HG03342 (cell line): Measurements from ENCODE around the gene PPP2R3B.
A peak's percentile ranks its signal among the peaks of the same experiment; 100 is the strongest.
"Not testable (repeated sequence)": the region's sequence is repeated elsewhere in the genome, so short reads cannot be mapped to it uniquely, and the experiment has no call there.

Source experiments
- ATAC-seq: cut with Tn5 transposase; IDR thresholded peaks from one replicate; pipeline ENCODE4 v1.9.1; 2021; ENCODE audit warnings: mild to moderate bottlenecking, moderate library complexity; ENCODE audit not compliant: unreplicated experiment

PPP2R3B gene

GRCh38 chrX:324664-325063 lies 62.0 kb downstream of the PPP2R3B start:
- not testable (repeated sequence) for ATAC-seq

DNA sequence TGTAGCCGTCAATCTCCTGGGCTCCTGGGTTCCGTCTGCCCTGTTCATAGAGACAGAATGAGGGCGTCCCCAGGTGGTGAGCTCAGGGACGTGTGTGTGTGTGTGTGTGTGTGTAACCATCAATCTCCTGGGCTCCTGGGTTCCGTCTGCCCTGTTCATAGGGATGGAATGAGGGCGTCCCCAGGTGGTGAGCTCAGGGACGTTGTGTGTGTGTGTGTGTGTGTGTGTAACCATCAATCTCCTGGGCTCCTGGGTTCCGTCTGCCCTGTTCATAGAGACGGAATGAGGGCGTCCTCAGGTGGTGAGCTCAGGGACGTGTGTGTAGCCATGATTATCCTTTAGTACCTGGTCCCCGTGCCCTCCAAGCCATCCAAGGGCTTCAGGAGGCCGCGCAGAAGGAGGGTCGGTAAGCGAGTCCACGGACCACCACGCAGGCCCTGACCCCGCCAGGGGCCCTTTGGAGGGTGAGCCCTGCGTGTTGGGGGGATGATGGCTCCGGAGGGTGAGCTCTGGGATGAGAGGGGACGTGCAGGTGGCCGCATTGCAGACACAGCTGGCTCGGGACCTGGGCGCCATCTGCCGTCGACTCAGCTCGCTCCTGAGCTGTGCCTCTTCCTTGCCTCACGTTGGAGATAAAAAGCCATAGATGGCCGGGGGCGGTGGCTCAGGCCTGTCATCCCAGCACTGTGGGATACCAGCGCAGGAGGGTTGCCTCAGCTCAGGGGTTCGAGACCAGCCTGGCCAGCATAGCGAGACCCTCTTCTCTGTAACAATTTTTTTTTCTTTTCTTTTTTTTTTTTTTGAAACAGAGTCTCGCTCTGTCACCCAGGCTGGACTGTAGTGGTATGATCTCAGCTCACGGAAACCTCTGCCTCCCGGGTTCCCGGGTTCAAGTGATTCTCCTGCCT lies 62.7 kb downstream of the PPP2R3B start:
- no peak for ATAC-seq

DNA sequence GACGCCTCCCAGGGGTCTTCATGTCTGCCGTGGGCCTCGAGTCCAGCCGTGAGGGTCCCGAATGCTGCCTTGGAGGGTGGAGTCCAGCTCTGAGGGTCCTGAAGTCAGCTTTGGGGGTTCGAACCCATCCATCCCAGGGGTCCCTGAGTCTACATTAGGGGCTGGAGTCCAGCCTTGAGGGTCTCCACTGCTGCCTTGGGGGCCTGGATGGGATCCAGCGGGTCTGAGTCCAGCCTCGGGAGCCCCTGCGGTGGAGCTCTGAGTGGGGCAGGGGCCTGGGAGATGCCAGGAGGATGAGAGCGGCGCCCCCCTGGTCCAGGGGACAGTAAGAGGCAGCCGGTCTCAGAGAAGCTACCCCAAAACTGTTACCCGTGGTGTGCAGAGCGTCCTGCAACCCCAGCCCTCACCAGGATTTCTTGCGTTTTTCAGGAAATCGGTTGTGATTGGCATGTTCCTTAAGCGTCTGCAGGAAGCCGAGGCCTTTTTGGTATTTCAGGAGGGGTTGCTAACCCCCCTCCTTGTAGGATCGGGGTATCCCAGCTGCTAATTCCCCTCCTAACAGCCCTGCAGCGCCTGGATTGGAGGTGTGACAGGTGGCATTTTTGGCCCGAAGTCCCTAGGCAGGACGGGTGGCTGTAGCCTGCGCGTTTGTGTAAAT lies 66.5 kb downstream of the PPP2R3B start:
- ATAC-seq, result no peak

DNA sequence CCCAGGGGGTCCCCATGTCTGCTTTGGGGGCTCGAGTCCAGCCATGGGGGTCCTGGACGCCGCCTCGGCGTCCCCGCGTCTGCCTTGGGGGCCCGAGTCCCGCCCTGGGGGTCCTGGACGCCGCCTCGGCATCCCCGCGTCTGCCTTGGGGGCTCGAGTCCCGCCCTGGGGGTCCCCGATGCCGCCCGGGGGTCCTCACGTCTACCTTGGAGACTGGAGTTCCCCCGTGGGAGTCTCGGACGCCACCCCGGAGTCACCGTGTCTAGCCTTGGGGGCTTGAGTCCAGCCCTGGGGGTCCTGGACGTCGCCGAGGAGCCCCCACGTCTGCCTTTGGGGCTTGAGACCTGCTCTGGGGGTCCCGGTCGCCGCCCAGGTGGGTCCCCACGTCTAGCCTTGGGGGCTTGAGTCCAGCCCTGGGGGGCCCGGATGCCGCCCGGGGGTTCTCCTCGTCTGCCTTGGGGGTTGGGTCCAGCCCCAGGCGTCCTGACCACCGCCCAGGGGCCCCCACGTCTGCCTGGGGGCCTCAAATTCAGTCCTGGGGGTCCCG lies 67.1 kb downstream of the PPP2R3B start:
- ATAC-seq, result no peak

DNA sequence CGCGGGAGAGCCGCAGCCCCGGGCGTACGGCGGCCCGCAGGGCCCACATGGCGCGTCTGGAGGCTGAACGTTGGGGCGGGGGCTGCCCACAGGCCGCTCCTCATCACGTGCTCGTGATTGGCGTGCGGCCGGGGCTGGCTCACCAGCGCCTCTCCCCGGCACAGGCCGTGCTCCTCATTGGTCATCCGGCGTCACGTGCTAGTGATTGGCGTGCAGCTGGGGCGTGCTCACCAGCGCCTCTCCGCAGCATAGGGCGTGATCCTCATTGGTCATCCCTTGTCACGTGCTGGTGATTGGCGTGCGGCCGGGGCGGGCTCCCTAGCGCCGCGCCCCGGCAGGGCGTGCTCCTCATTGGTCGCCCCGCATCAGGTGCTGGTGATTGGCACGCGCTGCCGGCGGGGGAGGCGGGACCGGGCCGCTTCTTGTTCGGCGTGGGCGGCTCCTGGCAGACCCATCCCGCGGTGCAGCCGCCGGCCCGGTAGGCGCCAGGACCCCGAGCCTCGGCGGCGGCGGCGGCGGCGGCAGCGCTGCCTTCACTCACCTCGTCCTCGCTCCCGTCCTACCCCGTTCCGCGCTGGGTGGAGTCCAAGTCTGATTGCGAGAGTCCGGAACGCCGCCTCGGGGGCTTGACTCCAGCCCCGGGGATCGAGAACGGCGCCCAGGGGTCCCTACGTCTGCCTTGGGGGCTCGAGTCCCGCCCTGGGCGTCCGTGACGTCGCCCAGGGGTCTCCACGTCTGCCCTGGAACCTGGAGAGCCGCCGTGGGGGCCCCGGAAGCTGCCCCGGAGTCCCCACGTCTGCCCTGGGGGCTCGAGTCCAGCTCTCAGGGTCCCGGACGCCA lies 67.7 kb downstream of the PPP2R3B start, which contains the start of gene GTPBP6:
Gene GTPBP6, minus strand, starts transcription at position 58 of the 840 bp plus-strand sequence. Its CDS starts 9 bp downstream, at position 49.
- peak; percentile 76 for ATAC-seq

DNA sequence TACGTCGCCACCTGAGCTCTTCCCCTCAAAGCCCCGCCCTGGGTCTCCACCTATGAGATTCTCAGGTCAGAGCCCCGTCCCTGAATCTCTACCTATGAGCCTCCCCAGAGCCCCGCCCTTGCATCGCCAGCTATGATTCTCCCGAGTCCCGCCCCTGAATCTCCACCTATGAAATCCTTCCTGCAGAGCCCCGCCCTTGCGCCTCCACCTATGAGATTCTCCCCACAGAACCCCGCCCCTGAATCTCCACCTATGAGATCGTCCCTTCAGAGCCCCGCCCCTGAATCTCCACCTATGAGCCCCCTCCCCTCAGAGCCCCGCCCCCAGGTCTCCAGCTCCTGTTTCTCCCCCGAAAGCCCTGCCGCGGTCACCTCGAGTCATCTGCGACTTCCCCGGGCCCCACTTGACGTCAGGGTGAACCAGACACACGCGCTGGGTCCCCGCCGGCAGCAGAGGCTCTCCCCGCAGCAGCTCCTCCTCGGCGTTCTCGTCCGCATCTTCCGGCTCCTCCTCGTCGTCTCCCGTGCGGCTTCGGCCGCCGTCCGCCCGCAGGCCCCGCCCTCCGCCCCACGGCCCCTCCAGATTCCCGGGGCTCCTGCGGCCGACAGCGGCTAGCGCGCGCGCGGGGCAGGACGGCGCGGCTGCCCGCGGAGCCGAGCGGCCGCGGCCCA lies 68.5 kb downstream of the PPP2R3B start:
- peak; percentile 65 for ATAC-seq

- ATAC-seq, result no peak
Measured at GRCh38 chrX:317424-318067, 69.2 kb downstream of the PPP2R3B start.

- ATAC-seq, result no peak
Measured at GRCh38 chrX:316351-317325, 70.1 kb downstream of the PPP2R3B start.

GRCh38 chrX:314781-315595 lies 71.7 kb downstream of the PPP2R3B start:
- ATAC-seq, result no peak

GRCh38 chrX:314049-314448 lies 72.7 kb downstream of the PPP2R3B start:
- no peak for ATAC-seq

DNA sequence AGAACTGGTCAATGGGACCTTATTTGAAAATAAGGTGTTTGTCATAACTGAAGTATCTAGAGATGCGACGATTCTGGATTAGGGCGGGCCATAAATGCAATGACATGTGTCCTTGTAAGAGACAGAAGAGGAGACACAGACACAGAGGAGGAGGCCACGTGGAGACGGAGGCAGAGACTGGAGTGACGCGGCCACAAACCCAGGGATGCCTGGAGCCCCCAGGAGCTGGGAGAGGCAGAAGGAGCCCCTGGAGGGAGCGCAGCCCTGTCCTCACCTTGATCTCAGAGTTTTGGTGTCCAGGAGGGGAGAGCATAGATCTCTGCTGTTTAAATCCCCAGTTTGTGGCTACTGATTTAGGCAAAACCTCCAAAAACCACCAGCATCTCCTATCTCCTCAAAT lies 73.2 kb downstream of the PPP2R3B start:
- no peak for ATAC-seq

- ATAC-seq, result no peak
Measured at GRCh38 chrX:312621-313331, 73.9 kb downstream of the PPP2R3B start.

GRCh38 chrX:311156-312129 lies 75.3 kb downstream of the PPP2R3B start:
- no peak for ATAC-seq

DNA sequence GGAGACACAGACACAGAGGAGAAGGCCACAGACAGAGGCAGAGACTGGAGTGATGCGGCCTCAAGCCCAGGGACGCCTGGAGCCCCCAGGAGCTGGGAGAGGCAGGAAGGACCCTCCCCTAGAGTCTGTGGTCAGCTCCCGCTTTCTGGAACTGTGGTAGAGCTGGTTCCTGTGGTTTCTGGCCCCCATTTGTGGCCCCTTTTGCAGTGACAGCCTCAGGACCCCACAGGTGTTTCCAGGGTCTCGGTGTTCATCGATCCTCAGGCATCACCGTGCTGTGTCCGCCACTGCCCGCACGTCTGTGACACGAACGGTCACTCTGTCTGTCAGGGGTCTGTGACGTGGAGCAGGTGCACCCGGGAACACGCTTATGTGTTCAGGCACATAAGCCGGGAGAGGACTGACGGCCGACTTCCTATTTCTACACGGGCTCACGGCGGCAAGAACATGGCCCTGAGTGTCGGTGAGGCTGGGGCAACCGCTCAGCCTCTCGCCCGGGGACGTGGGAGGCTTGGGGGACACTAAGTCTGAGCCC lies 76.0 kb downstream of the PPP2R3B start:
- no peak for ATAC-seq

- ATAC-seq, result no peak
Measured at GRCh38 chrX:308821-309520, 77.7 kb downstream of the PPP2R3B start.
